Lower leg skin (tissue), 4 donors: ENCODE results near the gene SECTM1. TPM values are rescaled to one million over a fixed set of nuclear protein-coding genes. Genes with fewer than 3 reads are reported as not detected.

ENCODE experiments used
- DNase-seq, 2 donors: peaks; one replicate each; pipeline ENCODE4 v3.0.0-alpha.2; 2019; ENCODE audit warnings: low spot score in 2 of 2
- H3K4me3 ChIP-seq: fragments of 200-600 bp; sonication (generic); 2 replicates; pipeline ENCODE4 v1.5.1; 2017; ENCODE audit warnings: mild to moderate bottlenecking, low read depth; ENCODE audit not compliant: poor library complexity, severe bottlenecking
- CTCF ChIP-seq, 3 donors: fragments of 450-650 bp; IDR thresholded peaks; one replicate each; pipeline ENCODE4 v1.5.1; 2016; ENCODE audit warnings: antibody characterized with exemption in 3 of 3, mild to moderate bottlenecking in 3 of 3, moderate library complexity in 2 of 3
- POLR2A ChIP-seq, 2 donors: fragments of 450-650 bp; IDR thresholded peaks; one replicate each; pipeline ENCODE4 v1.6.1; 2016 to 2017; ENCODE audit warnings: antibody characterized with exemption in 2 of 2, mild to moderate bottlenecking in 1 of 2, moderate library complexity in 1 of 2
- WGBS, 2 donors: methylation state at CpG; one replicate each; pipeline ENCODE4 v1.1.5; 2018; 5-methylcytosine and 5-hydroxymethylcytosine counted together
- intact Hi-C: fragments of 100-400 bp; cut with DNase I; formaldehyde crosslinking; loops from one replicate; pipeline ENCODE4 v1.15.0; 2023; ENCODE audit warnings: low total_unique reads
- total RNA-seq, 4 donors: library from RNA; depleted of rRNA; stranded (reverse); fragments of >200 nt; gene quantifications; one replicate each; pipeline ENCODE4 v1.1.0, GENCODE V29; 2016

The SECTM1 gene
- total RNA-seq, 4 donors from 2014 or later, result 12.4 to 16.3 (median 14.5) TPM

DNA sequence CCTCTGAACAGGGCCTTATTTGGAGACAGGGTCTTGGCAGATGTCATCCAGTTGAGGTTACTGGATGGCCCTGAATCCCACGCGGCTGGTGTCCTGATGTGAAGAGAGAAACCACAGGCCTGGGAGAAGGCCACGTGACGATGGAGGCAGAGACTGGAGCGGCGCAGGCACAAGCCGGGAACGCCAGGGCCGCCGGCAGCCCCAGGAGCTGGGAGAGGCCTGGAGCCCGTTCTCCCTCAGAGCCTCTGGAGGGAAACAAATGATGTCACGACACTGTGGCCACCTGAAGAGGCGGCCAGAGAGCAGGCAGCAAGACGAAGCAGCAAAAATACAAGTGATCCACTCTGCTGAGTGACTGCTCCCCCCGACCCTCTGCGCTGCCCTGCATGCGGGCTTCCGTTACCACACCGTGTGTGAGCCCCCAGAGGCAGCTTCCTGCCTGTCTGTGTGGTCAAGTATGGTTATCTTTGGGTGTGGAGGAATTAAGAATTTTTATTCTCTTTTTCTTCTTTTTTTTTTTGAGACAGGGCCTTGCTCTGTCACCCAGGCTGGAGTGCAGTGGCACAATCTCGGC lies 27.8 kb downstream of the SECTM1 start:
- TF ChIP-seq POLR2A (IDR thresholded peaks at IDR 0.05) (no peak), CTCF (IDR thresholded peaks at IDR 0.05) (no peak)
- 71 to 82% methylated on average over 20 of the region's 20 CpGs for WGBS, 2 donors
- no peak overlapping the region for H3K4me3 ChIP-seq
- no peak for DNase-seq
- intact Hi-C loops, result no loop called here

GRCh38 chr17:82304826-82305726 lies 28.5 kb downstream of the SECTM1 start:
- intact Hi-C loops, result no loop called here
- 88 to 89% methylated on average over 22 to 23 of the region's 23 CpGs for WGBS, 2 donors
- no peak for TF ChIP-seq CTCF (IDR thresholded peaks at IDR 0.05)
- no peak for TF ChIP-seq POLR2A (IDR thresholded peaks at IDR 0.05)
- H3K4me3 ChIP-seq, result no peak overlapping the region
- DNase-seq, result no peak

- H3K4me3 ChIP-seq, result no peak overlapping the region
- TF ChIP-seq POLR2A (IDR thresholded peaks at IDR 0.05) (no peak), CTCF (IDR thresholded peaks at IDR 0.05) (no peak)
- DNase-seq, result no peak
- intact Hi-C loops, result no loop called here
- WGBS, 2 donors, result 82 to 84% methylated on average over 16 to 21 of the region's 26 CpGs
Observed at GRCh38 chr17:82303944-82304808, 29.4 kb downstream of the SECTM1 start.

- no peak overlapping the region for H3K4me3 ChIP-seq
- intact Hi-C loops, result no loop called here
- 78 to 79% methylated on average over 27 to 34 of the region's 35 CpGs for WGBS, 2 donors
- no peak for DNase-seq
- TF ChIP-seq POLR2A (IDR thresholded peaks at IDR 0.05), result no peak
- no peak for TF ChIP-seq CTCF (IDR thresholded peaks at IDR 0.05)
Observed at GRCh38 chr17:82302991-82303943, 30.3 kb downstream of the SECTM1 start.

DNA sequence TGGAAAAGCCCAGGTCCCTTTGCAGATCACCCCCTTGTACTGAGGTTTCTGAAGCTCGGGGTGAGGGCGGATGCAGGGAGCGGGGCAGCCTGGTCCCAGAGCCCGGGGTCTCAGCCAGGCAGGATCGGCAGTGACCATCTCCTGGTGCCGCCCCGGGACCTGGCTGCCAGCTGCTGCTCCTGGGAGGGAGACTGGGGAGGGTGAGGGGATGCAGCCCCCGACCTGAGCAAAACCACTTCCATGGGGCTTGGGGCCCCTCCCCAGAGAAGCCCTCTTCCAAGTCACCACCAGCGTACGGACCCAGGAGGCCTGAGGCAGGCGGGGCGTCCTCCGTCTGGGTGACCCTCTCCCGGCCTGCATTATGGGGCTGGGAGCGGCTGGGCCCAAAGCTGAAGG lies 31.0 kb downstream of the SECTM1 start:
- WGBS, 2 donors, result 83 to 86% methylated on average over 9 to 13 of the region's 15 CpGs
- TF ChIP-seq POLR2A (IDR thresholded peaks at IDR 0.05), result no peak
- TF ChIP-seq CTCF (IDR thresholded peaks at IDR 0.05), result no peak

More for the DNA sequence above, 31.0 kb downstream of the SECTM1 start:
- no peak for DNase-seq
- H3K4me3 ChIP-seq, result no peak overlapping the region
- intact Hi-C loops, result no loop called here
